ENCODE results near the gene PDE3B. TPM values are rescaled to one million over a fixed set of nuclear protein-coding genes. Genes with fewer than 3 reads are reported as not detected.

The PDE3B gene
- total and polyA plus RNA-seq, 2 of the 4 experiments (the other 2 are of a cell fraction): 0.21 to 1.3 TPM

GRCh38 chr11:14821031-14821430 is 177.4 kb downstream of the PDE3B start:
- Histone ChIP-seq H4K20me1 (ENCODE audit: insufficient read depth, low read length) (no peaks in the 10 kb centered on the region), H2AFZ (replicated peaks; ENCODE audit: low read length, poor library complexity) (no peak overlapping the region), H3K18ac (ENCODE audit: low read depth, low read length) (no peak overlapping the region), H2AK5ac (ENCODE audit: low read depth, low read length) (no peak overlapping the region), H4K91ac (ENCODE audit: insufficient read depth, low read depth, low read length) (no peak overlapping the region), H2BK5ac (ENCODE audit: low read depth, low read length, poor library complexity, severe bottlenecking) (no peak overlapping the region), H2BK15ac (ENCODE audit: low read depth, low read length) (no peak overlapping the region), H3K79me1 (ENCODE audit: low read depth in 1 of 2, low read length in 2 of 2) (no peaks in the 10 kb centered on the region), H4K5ac (ENCODE audit: low read depth, low read length) (no peak overlapping the region), H3K27ac (ENCODE audit: insufficient read depth, low read length) (no peak overlapping the region), H3K23ac (ENCODE audit: low read depth, low read length) (no peak overlapping the region), H4K8ac (ENCODE audit: low read depth in 2 of 2, low read length in 2 of 2) (no peak overlapping the region), H2BK120ac (ENCODE audit: low read depth, low read length) (no peak overlapping the region), H3K9ac (ENCODE audit: low read depth, low read length) (no peak overlapping the region), H2BK20ac (ENCODE audit: low read depth, low read length) (no peak overlapping the region), H3K14ac (replicated peaks; ENCODE audit: low read depth, low read length) (no peak overlapping the region), H3K36me3 (ENCODE audit: control insufficient read depth, insufficient read depth, low read length) (no peaks in the 10 kb centered on the region), H3K4me1 (ENCODE audit: control insufficient read depth, insufficient read depth, low read length) (no peaks in the 10 kb centered on the region), H3K4me3 (ENCODE audit: insufficient read depth, low read depth, low read length) (no peak overlapping the region), H3K4me2 (ENCODE audit: low read depth, low read length) (no peak overlapping the region), H3K27me3 (ENCODE audit: control insufficient read depth, insufficient read depth, low read length) (no peaks in the 10 kb centered on the region), H3K4ac (ENCODE audit: low read depth, low read length) (no peak overlapping the region), H3K9me3 (ENCODE audit: control insufficient read depth, insufficient read depth, low read length) (no peaks in the 10 kb centered on the region), H3K56ac (ENCODE audit: extremely low read depth, insufficient read depth, low read length) (no peak overlapping the region), H3K9me1 (ENCODE audit: insufficient read depth, low read length) (no peaks in the 10 kb centered on the region), H2AK9ac (replicated peaks; ENCODE audit: low read depth, low read length, poor library complexity) (no peak overlapping the region)
- dilution Hi-C loops (cut with HindIII; ENCODE audit: low sequenced_read_pairs, unreplicated experiment) (no loop called here), intact Hi-C loops (cut with micrococcal nuclease) (no loop called here), in situ Hi-C loops (cut with MboI; ENCODE audit: low sequenced_read_pairs) (no loop called here)
- no TSS peak for BruUV-seq (replicated peaks)
- CTCF ChIA-PET: no interaction called here
- TF ChIP-seq CHD1 (IDR thresholded peaks at IDR 0.05; ENCODE audit: low read depth, low read length) (no peak), MXI1 (IDR thresholded peaks at IDR 0.05; ENCODE audit: borderline replicate concordance, low read depth, low read length) (no peak), CEBPB (IDR thresholded peaks at IDR 0.05; ENCODE audit: low read depth, low read length) (no peak), MAFK (IDR thresholded peaks at IDR 0.05; ENCODE audit: low read depth, low read length) (no peak), RFX5 (IDR thresholded peaks at IDR 0.05; ENCODE audit: low read depth, low read length) (no peak), BHLHE40 (IDR thresholded peaks at IDR 0.05; ENCODE audit: low read depth, low read length) (no peak), RAD21 (IDR thresholded peaks at IDR 0.05; ENCODE audit: low read length) (no peak), CTCF (conservative IDR thresholded peaks at IDR 0.05; ENCODE audit: low read depth, low read length) (no peak), NFE2L2 (IDR thresholded peaks at IDR 0.05; ENCODE audit: low read depth, low read length) (no peak), FOS (IDR thresholded peaks at IDR 0.05; ENCODE audit: low read depth, low read length) (no peak), USF2 (IDR thresholded peaks at IDR 0.05; ENCODE audit: low read depth, low read length) (no peak), ELK1 (IDR thresholded peaks at IDR 0.05; ENCODE audit: borderline replicate concordance, low read depth, low read length) (no peak)
- POLR2A ChIA-PET (ENCODE audit: unreplicated experiment): no interaction called here
- no peak for DNase-seq
- no peak for ATAC-seq (ENCODE audit: low read depth)

All from IMR-90 (cell line).